Natural killer cell (primary cell): Measurements from ENCODE around the gene ITGA3. TPM values are rescaled to one million over a fixed set of nuclear protein-coding genes. Genes with fewer than 3 reads are reported as not detected.

Experiments
- ATAC-seq, 3 donors: fragments of 150-1000 bp in 2 of 3; fragments of 200-7000 bp in 1 of 3; cut with Tn5 transposase; 1 replicate in 1 of 3; 2 replicates in 2 of 3; pipeline ENCODE4 v1.10.0; 2021; ENCODE audit warnings: mild to moderate bottlenecking in 2 of 3, moderate library complexity in 2 of 3
- DNase-seq, 2 donors: peaks; one replicate each; pipeline versions ENCODE4 v3.0.0 to v3.0.0-alpha.2; 2013 to 2021; ENCODE audit warnings: mixed read lengths in 1 of 2
- H3K27ac ChIP-seq: one replicate; pipeline ENCODE4 v1.5.1; 2013; ENCODE audit warnings: mild to moderate bottlenecking, low read length
- H3K27me3 ChIP-seq: one replicate; pipeline ENCODE4 v1.6.1; 2013; ENCODE audit warnings: low read length; ENCODE audit not compliant: control insufficient read depth, insufficient read depth
- H3K36me3 ChIP-seq: one replicate; pipeline ENCODE4 v1.6.1; 2013; ENCODE audit warnings: low read length; ENCODE audit not compliant: control insufficient read depth, insufficient read depth
- H3K4me1 ChIP-seq: one replicate; pipeline ENCODE4 v1.6.1; 2013; ENCODE audit warnings: low read length; ENCODE audit not compliant: control insufficient read depth, insufficient read depth
- H3K4me3 ChIP-seq: one replicate; pipeline ENCODE4 v1.5.1; 2013; ENCODE audit warnings: low read length
- H3K9me3 ChIP-seq: one replicate; pipeline ENCODE4 v1.6.1; 2013; ENCODE audit warnings: low read length; ENCODE audit not compliant: control insufficient read depth, insufficient read depth
- H3K27ac Mint-ChIP-seq, 2 donors: one replicate each; pipeline ENCODE4 v1.8.0; 2022; ENCODE audit warnings: mild to moderate bottlenecking in 2 of 2, mixed read lengths in 2 of 2, moderate library complexity in 1 of 2
- H3K27me3 Mint-ChIP-seq, 2 donors: one replicate each; pipeline ENCODE4 v1.8.0; 2022; ENCODE audit warnings: low read depth in 2 of 2, mixed read lengths in 2 of 2
- H3K36me3 Mint-ChIP-seq: one replicate; pipeline ENCODE4 v1.8.0; 2022; ENCODE audit warnings: mixed read lengths
- H3K4me1 Mint-ChIP-seq, 2 donors: one replicate each; pipeline ENCODE4 v1.8.0; 2022; ENCODE audit warnings: mixed read lengths in 2 of 2
- H3K4me3 Mint-ChIP-seq: one replicate; pipeline ENCODE4 v1.8.0; 2022; ENCODE audit warnings: mild to moderate bottlenecking, moderate library complexity, mixed read lengths
- H3K9me3 Mint-ChIP-seq, 2 donors: one replicate each; pipeline ENCODE4 v1.8.0; 2022; ENCODE audit warnings: mixed read lengths in 2 of 2
- WGBS: methylation state at CpG from one replicate; pipeline ENCODE4 v1.1.7; 2013; ENCODE audit warnings: missing lambda C conversion rate; ENCODE audit not compliant: insufficient coverage; 5-methylcytosine and 5-hydroxymethylcytosine counted together
- intact Hi-C: fragments of 100-400 bp; cut with micrococcal nuclease; formaldehyde crosslinking; loops from one replicate; pipeline ENCODE4 v1.14.2; 2022
- total RNA-seq, 4 donors: library from RNA; stranded (reverse); fragments of 120-200 nt in 1 of 4; gene quantifications; one replicate each; pipeline versions ENCODE4 v1.2.3 to v1.2.4, GENCODE V29; 2013 to 2022
- TF ChIP-seq, protein P1 (sequence below): fragments of 200-600 bp; IDR thresholded peaks from one replicate; pipeline ENCODE4 v1.8.0; 2022; ENCODE audit warnings: antibody characterized with exemption

ITGA3 gene
- total RNA-seq, 3 donors from 2014 or later (not counting 1 experiment from before 2014, with no cell fraction given), result 0.47 to 2.8 (median 1.4) TPM

DNA sequence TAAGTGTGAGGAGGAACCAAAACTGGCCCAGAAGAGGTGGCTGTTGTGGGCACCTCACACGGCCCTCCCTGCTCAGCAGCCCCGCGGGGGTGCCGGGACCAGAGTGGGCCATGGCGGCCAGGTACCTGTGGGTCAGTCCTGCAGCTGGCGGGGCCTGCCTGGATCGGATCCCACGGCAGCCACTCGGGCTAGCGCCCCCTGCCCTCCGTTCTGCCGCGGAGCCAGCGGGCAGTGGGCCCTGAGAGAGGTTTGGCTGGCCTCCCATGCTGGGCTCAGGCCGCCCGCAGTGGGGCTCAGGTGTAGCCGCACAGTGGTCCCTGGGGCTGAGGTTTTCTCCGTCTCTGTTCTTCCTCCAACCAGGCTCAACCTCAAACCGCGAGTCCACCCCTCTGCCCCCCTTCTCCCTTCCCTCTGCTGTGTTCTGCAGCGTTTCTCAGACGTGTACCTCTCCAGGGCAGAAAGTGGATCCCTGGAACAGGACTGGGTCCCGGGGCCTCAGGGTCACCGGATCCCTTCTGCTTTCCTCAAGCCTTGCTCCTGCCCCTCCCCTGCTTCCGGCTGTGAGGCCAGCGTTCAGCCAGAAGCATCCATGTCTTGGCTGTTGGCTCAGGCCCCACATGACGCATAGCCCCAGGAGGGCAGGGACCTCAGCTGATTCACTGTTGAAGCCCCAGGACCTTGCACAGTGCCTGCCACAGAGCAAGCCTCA lies 28.6 kb upstream of the ITGA3 start:
- Mint-ChIP-seq H3K27me3 (peaks cover 20 to 27% of the 10 kb centered on the region in 2 donors), H3K36me3 (no peaks in the 10 kb centered on the region), H3K9me3 (no peaks in the 10 kb centered on the region), H3K4me3 (no peak overlapping the region), H3K4me1 (peaks cover 0 to 20% of the 10 kb centered on the region in 2 donors), H3K27ac (no peak overlapping the region)
- H3K9me3 ChIP-seq, result no peaks in the 10 kb centered on the region
- TF ChIP-seq, protein P1, sequence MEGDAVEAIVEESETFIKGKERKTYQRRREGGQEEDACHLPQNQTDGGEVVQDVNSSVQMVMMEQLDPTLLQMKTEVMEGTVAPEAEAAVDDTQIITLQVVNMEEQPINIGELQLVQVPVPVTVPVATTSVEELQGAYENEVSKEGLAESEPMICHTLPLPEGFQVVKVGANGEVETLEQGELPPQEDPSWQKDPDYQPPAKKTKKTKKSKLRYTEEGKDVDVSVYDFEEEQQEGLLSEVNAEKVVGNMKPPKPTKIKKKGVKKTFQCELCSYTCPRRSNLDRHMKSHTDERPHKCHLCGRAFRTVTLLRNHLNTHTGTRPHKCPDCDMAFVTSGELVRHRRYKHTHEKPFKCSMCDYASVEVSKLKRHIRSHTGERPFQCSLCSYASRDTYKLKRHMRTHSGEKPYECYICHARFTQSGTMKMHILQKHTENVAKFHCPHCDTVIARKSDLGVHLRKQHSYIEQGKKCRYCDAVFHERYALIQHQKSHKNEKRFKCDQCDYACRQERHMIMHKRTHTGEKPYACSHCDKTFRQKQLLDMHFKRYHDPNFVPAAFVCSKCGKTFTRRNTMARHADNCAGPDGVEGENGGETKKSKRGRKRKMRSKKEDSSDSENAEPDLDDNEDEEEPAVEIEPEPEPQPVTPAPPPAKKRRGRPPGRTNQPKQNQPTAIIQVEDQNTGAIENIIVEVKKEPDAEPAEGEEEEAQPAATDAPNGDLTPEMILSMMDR, result peak; percentile 55
- H3K27me3 ChIP-seq, result peaks cover 10% of the 10 kb centered on the region
- no peak overlapping the region for H3K4me3 ChIP-seq
- no peak overlapping the region for H3K27ac ChIP-seq
- H3K4me1 ChIP-seq, result peaks cover 10% of the 10 kb centered on the region
- intact Hi-C loops, result no loop called here
- WGBS, result 2% methylated on average over 27 of the region's 27 CpGs
- DNase-seq (peak in 1 of 2 donors; percentile 22), ATAC-seq (peak; percentile 3 to 49 (median 16))
- H3K36me3 ChIP-seq, result no peaks in the 10 kb centered on the region

DNA sequence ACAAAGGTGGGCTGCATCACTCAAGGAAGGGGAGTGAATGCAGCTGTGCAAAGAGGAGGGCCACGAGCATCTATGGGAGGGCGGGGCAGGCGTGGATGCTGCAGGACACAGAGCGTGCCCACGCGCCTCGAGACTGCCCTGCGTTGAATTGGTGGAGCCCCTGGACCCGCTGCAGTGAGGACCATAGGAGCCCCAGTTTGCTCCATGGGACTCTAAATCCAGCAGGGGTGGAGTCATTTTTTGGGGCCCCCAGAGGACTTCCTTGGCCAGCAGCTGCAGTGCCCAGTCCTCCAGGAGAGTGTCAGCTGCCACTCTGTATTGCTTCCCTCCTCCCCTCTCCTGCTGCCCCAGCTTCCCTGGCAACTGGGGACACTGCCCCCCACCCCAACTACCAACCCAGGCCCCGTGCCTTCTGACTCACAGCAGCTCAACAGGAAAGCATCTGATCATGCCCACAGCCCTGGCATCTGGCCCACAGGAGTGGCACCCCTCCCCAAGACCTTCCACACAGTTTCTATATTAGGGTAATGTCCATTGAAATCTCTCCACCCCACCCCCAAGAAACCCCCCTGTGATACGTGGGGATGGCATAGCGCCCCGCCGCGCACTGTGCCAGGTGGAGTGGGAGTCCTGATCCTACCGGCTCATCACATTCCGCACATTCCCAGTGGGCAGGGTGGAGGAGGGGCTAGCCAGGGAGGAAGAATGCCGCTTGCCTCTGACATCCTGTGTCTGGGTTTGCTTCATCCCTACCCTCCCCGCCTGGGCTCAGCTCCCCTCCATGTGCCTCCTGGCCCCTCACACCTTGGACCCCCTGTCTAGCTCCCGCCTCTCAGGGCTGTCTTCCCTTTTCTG lies 27.8 kb upstream of the ITGA3 start:
- Histone ChIP-seq H3K27ac (no peak overlapping the region), H3K4me1 (peaks cover 10% of the 10 kb centered on the region), H3K27me3 (peaks cover 10% of the 10 kb centered on the region), H3K9me3 (no peaks in the 10 kb centered on the region), H3K36me3 (no peaks in the 10 kb centered on the region), H3K4me3 (no peak overlapping the region)
- peaks cover 20 to 23% of the 10 kb centered on the region in 2 donors for H3K27me3 Mint-ChIP-seq
- no peak overlapping the region for H3K4me3 Mint-ChIP-seq
- no peaks in the 10 kb centered on the region for H3K9me3 Mint-ChIP-seq
- WGBS, result 48% methylated on average over 13 of the region's 20 CpGs
- TF ChIP-seq, protein P1, result no peak
- DNase-seq (no peak), ATAC-seq (no peak)
- no peak overlapping the region for H3K27ac Mint-ChIP-seq
- H3K4me1 Mint-ChIP-seq, result peaks cover 0 to 20% of the 10 kb centered on the region in 2 donors
- H3K36me3 Mint-ChIP-seq, result no peaks in the 10 kb centered on the region
- intact Hi-C loops, result no loop called here

DNA sequence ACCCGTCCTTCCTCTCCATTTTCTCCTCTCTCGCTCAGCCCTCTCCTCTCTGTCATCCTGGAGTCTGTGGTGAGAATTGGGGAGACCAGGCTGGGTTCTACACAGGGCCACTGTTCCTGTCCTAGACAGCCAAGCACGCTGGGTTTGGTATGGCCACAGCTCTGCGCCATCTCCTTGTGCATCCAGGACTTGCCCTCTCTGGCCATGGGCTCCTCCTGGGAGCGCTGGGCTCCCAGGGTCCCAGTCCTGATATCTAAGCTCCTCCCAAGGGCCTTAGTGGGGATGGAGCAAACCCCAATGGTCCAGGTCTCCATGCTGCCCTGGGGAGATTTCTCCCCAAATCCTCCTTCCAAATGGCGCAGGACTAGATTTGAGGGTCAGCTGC lies 27.2 kb upstream of the ITGA3 start:
- peaks cover 0 to 20% of the 10 kb centered on the region in 2 donors for H3K4me1 Mint-ChIP-seq
- DNase-seq, result no peak
- Histone ChIP-seq H3K4me3 (no peak overlapping the region), H3K9me3 (no peaks in the 10 kb centered on the region), H3K4me1 (peaks cover 10% of the 10 kb centered on the region), H3K36me3 (no peaks in the 10 kb centered on the region), H3K27ac (no peak overlapping the region), H3K27me3 (peaks cover 10% of the 10 kb centered on the region)
- intact Hi-C loops, result no loop called here
- TF ChIP-seq, protein P1, result no peak
- no peaks in the 10 kb centered on the region for H3K36me3 Mint-ChIP-seq
- H3K9me3 Mint-ChIP-seq, result no peaks in the 10 kb centered on the region
- peaks cover 20 to 23% of the 10 kb centered on the region in 2 donors for H3K27me3 Mint-ChIP-seq
- no peak for ATAC-seq
- H3K4me3 Mint-ChIP-seq, result no peak overlapping the region
- H3K27ac Mint-ChIP-seq, result no peak overlapping the region
- WGBS, result 96% methylated on average over 4 of the region's 6 CpGs
